PC-3 (cell line): ENCODE data around the gene PPARG. TPM values are rescaled to one million over a fixed set of nuclear protein-coding genes. Genes with fewer than 3 reads are reported as not detected.

Source experiments
- ATAC-seq: fragments of 200-7000 bp; cut with Tn5 transposase; 2 replicates; pipeline ENCODE4 v1.9.1; 2020; ENCODE audit warnings: mild to moderate bottlenecking, moderate library complexity
- BruUV-seq: library from RNA; stranded (reverse); fragments of 400-500 nt; replicated peaks from 2 replicates; lab custom pipeline; 2021; lab: Mats Ljungman, UMichigan
- CTCF ChIA-PET: fragments of 300-600 bp; sonication (Branson Sonifier 250); formaldehyde crosslinking; loops from one replicate; lab custom pipeline; 2022; ENCODE audit warnings: antibody characterized with exemption; lab: Charles Lee
- POLR2A ChIA-PET: fragments of 300-600 bp; sonication (Branson Sonifier 250); formaldehyde crosslinking; loops from one replicate; lab custom pipeline; 2022; ENCODE audit warnings: antibody characterized with exemption; ENCODE audit not compliant: unreplicated experiment; lab: Charles Lee
- DNase-seq: peaks from one replicate; pipeline ENCODE4 v3.0.0-alpha.2; 2015
- H2AFZ ChIP-seq: fragments of 300-600 bp; sonication (generic); 2 replicates; pipeline ENCODE4 v1.6.0; 2016; ENCODE audit warnings: antibody characterized with exemption, low read length
- H3F3A ChIP-seq: fragments of 300-600 bp; sonication (generic); one replicate; pipeline ENCODE4 v1.6.0; 2017; ENCODE audit warnings: antibody characterized with exemption, low read length, control low read depth, mild to moderate bottlenecking; ENCODE audit not compliant: unreplicated experiment
- H3K27ac ChIP-seq: fragments of 300-600 bp; sonication (generic); 2 replicates; pipeline ENCODE4 v1.5.1; 2016; ENCODE audit warnings: mild to moderate bottlenecking, low read length
- H3K27me3 ChIP-seq: fragments of 300-600 bp; sonication (generic); 2 replicates; pipeline ENCODE4 v1.6.1; 2016; ENCODE audit warnings: low read length, mixed read lengths
- H3K36me3 ChIP-seq: fragments of 300-600 bp; sonication (generic); 2 replicates; pipeline ENCODE4 v1.6.1; 2016; ENCODE audit warnings: low read depth, mixed run types, low read length, mixed read lengths
- H3K4me1 ChIP-seq: fragments of 300-600 bp; sonication (generic); 2 replicates; pipeline ENCODE4 v1.5.1; 2016; ENCODE audit warnings: low read length; ENCODE audit not compliant: insufficient read depth
- H3K4me2 ChIP-seq: fragments of 300-600 bp; sonication (generic); 2 replicates; pipeline ENCODE4 v1.6.0; 2016; ENCODE audit warnings: low read length
- H3K4me3 ChIP-seq: fragments of 300-600 bp; sonication (generic); 2 replicates; pipeline ENCODE4 v1.5.1; 2016; ENCODE audit warnings: mild to moderate bottlenecking, low read length, mixed read lengths
- H3K79me2 ChIP-seq: fragments of 300-600 bp; sonication (generic); 2 replicates; pipeline ENCODE4 v1.6.1; 2017; ENCODE audit warnings: low read length, mixed read lengths
- H3K9ac ChIP-seq: fragments of 300-600 bp; sonication (generic); 2 replicates; pipeline ENCODE4 v1.6.0; 2016; ENCODE audit warnings: mild to moderate bottlenecking, low read length
- H3K9me2 ChIP-seq: fragments of 300-600 bp; sonication (generic); replicated peaks from 2 replicates; pipeline ENCODE4 v1.6.1; 2016; ENCODE audit warnings: mixed run types, low read length, mixed read lengths
- H3K9me3 ChIP-seq: fragments of 300-600 bp; sonication (generic); 2 replicates; pipeline ENCODE4 v1.6.1; 2016; ENCODE audit warnings: low read length, mixed read lengths
- H4K20me1 ChIP-seq: fragments of 300-600 bp; sonication (generic); 2 replicates; pipeline ENCODE4 v1.6.1; 2016; ENCODE audit warnings: low read length, mixed read lengths
- CTCF ChIP-seq: fragments of 300-600 bp; sonication (generic); conservative IDR thresholded peaks from 2 replicates; pipeline ENCODE4 v1.5.1; 2017; ENCODE audit warnings: antibody characterized with exemption, low read depth, mild to moderate bottlenecking, low read length
- EZH2 ChIP-seq: fragments of 300-600 bp; sonication (generic); IDR thresholded peaks from one replicate; pipeline ENCODE4 v1.6.1; 2017; ENCODE audit warnings: antibody characterized with exemption, mild to moderate bottlenecking, low read length; ENCODE audit not compliant: unreplicated experiment
- EZH2phosphoT487 ChIP-seq: fragments of 300-600 bp; sonication (generic); IDR thresholded peaks from 2 replicates; pipeline ENCODE4 v1.6.1; 2018; ENCODE audit warnings: mild to moderate bottlenecking, antibody characterized with exemption, low read length, borderline replicate concordance
- intact Hi-C: fragments of 100-400 bp; cut with micrococcal nuclease; formaldehyde crosslinking; loops from 2 replicates; pipeline ENCODE4 v1.9.0; 2023
- total RNA-seq: library from RNA; depleted of rRNA; stranded (reverse); fragments of >200 nt; gene quantifications from 2 replicates; pipeline ENCODE4 v1.2.3, GENCODE V29; 2014

PPARG gene
- total RNA-seq, 1 experiment from 2014 or later, result 250 TPM

GRCh38 chr3:12427551-12427950 is 138.7 kb downstream of the PPARG start:
- Histone ChIP-seq H4K20me1 (no peaks in the 10 kb centered on the region), H3F3A (peaks cover 7% of the 10 kb centered on the region), H3K4me1 (peaks cover 23% of the 10 kb centered on the region), H3K9me2 (no peaks in the 10 kb centered on the region), H3K79me2 (peaks cover 18% of the 10 kb centered on the region), H3K9me3 (no peaks in the 10 kb centered on the region), H2AFZ (no peak overlapping the region), H3K27ac (no peak overlapping the region), H3K9ac (no peak overlapping the region), H3K36me3 (peaks cover 92% of the 10 kb centered on the region), H3K4me3 (no peak overlapping the region), H3K27me3 (no peaks in the 10 kb centered on the region), H3K4me2 (no peak overlapping the region)
- no peak for TF ChIP-seq CTCF
- TF ChIP-seq EZH2phosphoT487, result no peak
- TF ChIP-seq EZH2, result no peak
- intact Hi-C loops, result no loop called here
- ChIA-PET CTCF (no interaction called here), POLR2A (interaction anchor here (0.5 kb wide), 1 partner anchor 28 kb away, joined by 3 read pairs; no protein-coding TSS in a partner anchor)
- DNase-seq (no peak), ATAC-seq (no peak)
- no TSS peak for BruUV-seq

- ChIA-PET CTCF (no interaction called here), POLR2A (interaction anchor here (0.5 kb wide), 1 partner anchor 27 kb away, joined by 3 read pairs; no protein-coding TSS in a partner anchor)
- no peak for DNase-seq
- H3K9me2 ChIP-seq, result no peaks in the 10 kb centered on the region
- H3K4me1 ChIP-seq, result peaks cover 17% of the 10 kb centered on the region
- no peak overlapping the region; the same call in 1 of the 2 replicates for H3K27ac ChIP-seq
- H3K79me2 ChIP-seq, result peaks cover 18% of the 10 kb centered on the region
- H3K9ac ChIP-seq, result no peak overlapping the region
- H3K36me3 ChIP-seq, result peaks cover 97% of the 10 kb centered on the region
- H3K9me3 ChIP-seq, result no peaks in the 10 kb centered on the region
- H3K4me3 ChIP-seq, result no peak overlapping the region
- TF ChIP-seq EZH2 (no peak), CTCF (no peak), EZH2phosphoT487 (no peak)
- no peaks in the 10 kb centered on the region for H4K20me1 ChIP-seq
- peaks cover 7% of the 10 kb centered on the region for H3F3A ChIP-seq
- no peak overlapping the region for H3K4me2 ChIP-seq
- no TSS peak for BruUV-seq
- intact Hi-C loops, result no loop called here
- no peaks in the 10 kb centered on the region for H3K27me3 ChIP-seq
- ATAC-seq, result no peak
- no peak overlapping the region for H2AFZ ChIP-seq
These were observed 139.3 kb downstream of the PPARG start for GRCh38 chr3:12428126-12428525.

GRCh38 chr3:12430086-12430485 is 141.2 kb downstream of the PPARG start:
- ChIA-PET POLR2A (no interaction called here), CTCF (no interaction called here)
- ATAC-seq (no peak), DNase-seq (no peak)
- no peaks in the 10 kb centered on the region for H3K9me2 ChIP-seq
- no peak overlapping the region for H3K4me3 ChIP-seq
- no TSS peak for BruUV-seq
- H3K4me2 ChIP-seq, result no peak overlapping the region
- peaks cover 5% of the 10 kb centered on the region; the same call in 1 of the 2 replicates for H3K79me2 ChIP-seq
- H3K27ac ChIP-seq, result peak overlapping the region; percentile 2
- H3K36me3 ChIP-seq, result peaks cover 94% of the 10 kb centered on the region
- H3F3A ChIP-seq, result peaks cover 8% of the 10 kb centered on the region
- H4K20me1 ChIP-seq, result no peaks in the 10 kb centered on the region
- no peaks in the 10 kb centered on the region for H3K27me3 ChIP-seq
- no peak overlapping the region for H2AFZ ChIP-seq
- intact Hi-C loops, result no loop called here
- no peak overlapping the region for H3K9ac ChIP-seq
- H3K9me3 ChIP-seq, result no peaks in the 10 kb centered on the region
- H3K4me1 ChIP-seq, result peaks cover 7% of the 10 kb centered on the region
- no peak for TF ChIP-seq EZH2phosphoT487
- no peak for TF ChIP-seq EZH2
- TF ChIP-seq CTCF, result no peak
